HG02798 (cell line): ENCODE data around the gene GMEB2.

ENCODE experiments used
- ATAC-seq: cut with Tn5 transposase; IDR thresholded peaks from one replicate; pipeline ENCODE4 v1.9.1; 2021; ENCODE audit warnings: mild to moderate bottlenecking; ENCODE audit not compliant: unreplicated experiment, poor library complexity

Gene GMEB2

GRCh38 chr20:63551068-63551467, 75.8 kb downstream of the GMEB2 start:
- ATAC-seq: no peak

DNA sequence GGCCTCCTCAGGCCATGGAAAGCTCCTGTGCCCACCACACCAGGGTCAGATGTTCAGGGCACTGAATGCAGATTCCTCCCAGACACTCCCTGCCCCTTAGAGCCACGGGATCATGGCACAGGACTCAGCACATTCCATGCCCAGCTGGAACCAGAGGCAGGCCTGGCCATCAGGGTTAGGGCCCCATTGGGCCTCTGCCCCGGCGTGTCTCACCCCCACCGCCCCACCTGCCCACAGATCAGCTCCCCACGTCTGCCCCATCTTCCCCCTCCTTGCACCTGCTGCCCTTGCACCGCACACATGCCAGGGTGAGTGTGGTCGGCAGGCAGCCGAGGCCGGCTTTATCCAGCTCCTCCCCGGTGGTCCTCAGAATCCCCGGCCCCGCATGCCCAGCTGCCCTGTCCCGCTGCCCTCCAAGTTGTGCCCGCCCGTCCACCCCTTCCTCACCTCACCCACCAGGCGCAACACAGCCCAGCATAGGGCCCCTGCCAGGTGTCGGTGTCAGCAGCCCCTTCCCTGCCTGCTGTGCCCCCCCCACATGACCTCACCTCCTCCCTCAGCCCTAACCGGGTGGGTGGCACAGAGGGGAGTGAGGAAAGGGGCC, 77.1 kb downstream of the GMEB2 start:
- no peak for ATAC-seq

- no peak for ATAC-seq
These were observed 77.9 kb downstream of the GMEB2 start for GRCh38 chr20:63549019-63549418.

GRCh38 chr20:63548542-63548941, 78.4 kb downstream of the GMEB2 start:
- no peak for ATAC-seq

GRCh38 chr20:63547725-63548480, 79.0 kb downstream of the GMEB2 start, which contains the start of gene SRMS:
Gene SRMS, minus strand, starts transcription at chr20:63547749. Its CDS starts 286 bp downstream, at chr20:63547463.
- no peak for ATAC-seq

- no peak for ATAC-seq
These were observed 79.8 kb downstream of the GMEB2 start for GRCh38 chr20:63546956-63547724.

DNA sequence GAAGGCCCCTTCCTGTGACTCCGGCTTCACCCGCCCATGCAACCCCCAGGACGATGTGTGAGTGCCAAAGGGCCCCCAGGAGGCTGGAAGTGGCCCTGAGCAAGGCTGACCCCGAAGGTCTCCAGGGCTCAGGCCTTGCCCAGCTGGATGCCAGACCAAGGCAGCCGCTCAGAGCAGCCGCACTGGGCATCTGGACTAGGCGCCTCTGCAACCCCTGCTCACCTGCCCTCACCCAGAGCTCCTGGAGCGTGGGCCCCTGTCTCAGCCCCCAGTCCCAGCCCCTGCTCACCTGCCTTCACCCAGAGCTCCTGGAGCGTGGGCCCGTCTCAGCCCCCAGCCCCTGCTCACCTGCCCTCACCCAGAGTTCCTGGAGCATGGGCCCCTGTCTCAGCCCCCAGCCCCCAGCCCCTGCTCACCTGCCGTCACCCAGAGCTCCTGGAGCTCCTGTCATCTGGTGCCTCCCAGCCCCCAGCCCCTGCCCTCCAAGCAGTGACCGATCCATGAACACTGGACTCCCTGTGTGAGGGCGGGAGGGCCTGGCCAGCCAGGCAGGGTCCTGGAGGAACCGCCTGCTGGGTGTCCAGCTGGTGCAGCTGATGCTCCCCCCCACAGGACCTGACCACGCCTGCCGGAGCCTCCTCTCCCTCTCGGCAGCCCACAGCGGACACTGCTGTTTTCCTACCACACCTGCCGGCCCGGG, 80.5 kb downstream of the GMEB2 start:
- ATAC-seq: no peak

- no peak for ATAC-seq
These were observed 81.1 kb downstream of the GMEB2 start for GRCh38 chr20:63545814-63546213.

DNA sequence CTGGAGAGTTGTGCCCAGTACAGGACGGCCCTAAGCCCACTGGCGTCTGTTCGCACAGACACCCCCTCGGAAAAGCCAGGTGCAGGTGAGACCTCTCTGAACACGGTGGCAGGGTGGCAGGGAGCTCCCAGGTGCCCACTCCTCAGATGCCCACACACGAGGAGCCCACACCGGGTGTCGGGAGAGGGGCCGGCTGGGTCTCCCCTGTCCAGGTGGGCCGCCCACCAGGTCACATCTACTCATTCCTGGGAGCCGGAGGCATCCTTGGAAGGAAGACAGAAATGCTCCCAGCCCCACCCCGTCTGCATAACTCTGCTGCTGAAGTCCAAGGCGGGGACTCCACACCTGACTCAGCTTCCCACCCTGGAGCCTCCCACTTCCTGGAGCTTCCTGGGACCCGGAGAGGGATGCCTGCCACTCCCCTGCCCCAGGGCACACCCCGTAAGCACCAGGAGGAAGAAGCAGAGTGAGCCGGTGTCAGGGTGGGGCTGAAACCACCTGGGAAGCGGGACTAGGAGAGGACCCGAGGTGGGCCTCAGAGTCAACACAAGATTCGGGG, 81.9 kb downstream of the GMEB2 start:
- no peak for ATAC-seq

GRCh38 chr20:63544241-63544957, 82.5 kb downstream of the GMEB2 start:
- no peak for ATAC-seq

- ATAC-seq: no peak
These were observed 83.2 kb downstream of the GMEB2 start for GRCh38 chr20:63543733-63544132.

DNA sequence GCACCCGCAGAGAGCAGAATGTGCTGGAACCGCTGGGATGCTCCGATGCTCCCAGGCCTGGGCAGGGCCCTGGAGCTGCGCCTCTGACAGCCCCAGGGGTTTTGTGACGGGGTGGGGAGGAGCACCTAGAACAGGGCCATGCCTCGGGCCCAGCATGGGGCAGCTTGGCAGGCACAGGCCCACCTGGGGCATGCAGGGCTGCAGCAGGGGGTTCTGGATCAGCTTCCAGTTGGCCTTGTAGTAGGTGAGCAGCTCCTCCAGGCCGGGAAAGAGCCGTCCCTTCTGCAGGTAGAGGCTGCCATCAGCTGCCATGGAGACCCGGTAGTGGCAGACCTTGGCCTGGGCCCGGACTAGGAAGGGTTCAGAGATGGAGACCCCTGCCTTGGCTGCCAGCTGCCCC, 83.8 kb downstream of the GMEB2 start:
- ATAC-seq: no peak

GRCh38 chr20:63542696-63543095, 84.2 kb downstream of the GMEB2 start:
- no peak for ATAC-seq

DNA sequence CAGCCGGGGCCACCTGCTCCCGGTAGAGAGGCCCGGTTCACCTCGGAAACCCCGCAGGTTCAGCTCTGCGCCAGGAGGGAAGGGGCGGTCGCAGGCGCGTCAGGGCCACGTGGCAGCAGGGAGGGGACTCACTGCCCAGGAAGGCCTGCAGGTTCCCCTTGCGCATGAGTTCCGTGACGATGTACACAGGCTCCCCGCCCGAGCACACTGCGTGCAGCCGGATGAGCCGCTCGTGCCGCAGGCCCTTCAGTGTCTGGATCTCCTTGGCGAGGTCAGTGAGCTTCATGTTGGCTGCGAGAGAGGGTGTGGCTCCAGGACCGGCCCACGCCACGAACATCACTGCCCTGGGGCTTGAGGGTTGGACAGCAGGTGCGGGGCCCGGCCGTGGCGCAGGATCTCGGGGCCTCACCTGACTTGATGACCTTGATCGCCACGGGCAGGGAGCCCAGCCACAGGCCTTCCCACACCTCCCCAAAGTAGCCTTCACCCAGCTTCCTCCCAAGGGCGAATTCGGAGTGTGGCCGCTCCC, 84.8 kb downstream of the GMEB2 start:
- ATAC-seq: no peak

- no peak for ATAC-seq
These were observed 85.5 kb downstream of the GMEB2 start for GRCh38 chr20:63541371-63541770.

GRCh38 chr20:63540417-63541186, 86.3 kb downstream of the GMEB2 start:
- ATAC-seq: no peak

GRCh38 chr20:63539441-63540370, 87.2 kb downstream of the GMEB2 start:
- no peak for ATAC-seq

DNA sequence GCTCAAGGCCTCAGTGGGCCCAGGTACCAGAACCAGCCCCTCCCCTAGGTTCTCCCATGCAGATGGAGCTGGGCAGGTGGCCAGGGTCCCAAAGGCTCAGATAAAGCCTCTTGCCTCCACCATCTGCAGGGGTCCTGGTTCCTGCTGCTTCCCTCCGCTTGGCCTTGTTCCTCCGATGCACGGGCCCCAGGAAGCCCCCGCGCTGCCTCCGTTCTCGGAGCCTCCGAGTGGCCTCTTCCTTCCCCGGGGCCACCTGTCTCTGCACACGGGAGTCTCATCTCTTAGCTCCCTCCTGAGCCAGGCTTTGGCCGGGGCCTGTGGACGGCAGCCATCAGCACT, 87.8 kb downstream of the GMEB2 start:
- ATAC-seq: no peak
